A673 (cell line): ENCODE results near the gene SLC35E3. TPM values are rescaled to one million over a fixed set of nuclear protein-coding genes. Genes with fewer than 3 reads are reported as not detected.

Experiments used
- BruUV-seq: library from RNA; stranded (reverse); fragments of 400-500 nt; replicated peaks from 2 replicates; lab custom pipeline; 2021; lab: Mats Ljungman, UMichigan
- CTCF ChIA-PET: fragments of 300-600 bp; sonication (Branson Sonifier 250); formaldehyde crosslinking; loops from one replicate; lab custom pipeline; 2022; ENCODE audit warnings: antibody characterized with exemption; lab: Charles Lee
- POLR2A ChIA-PET: fragments of 300-600 bp; sonication (Branson Sonifier 250); formaldehyde crosslinking; loops from one replicate; lab custom pipeline; 2022; ENCODE audit warnings: antibody characterized with exemption; ENCODE audit not compliant: low non-redundant PET; lab: Charles Lee
- DNase-seq: peaks from one replicate; pipeline ENCODE4 v3.0.0-alpha.2; 2015; ENCODE audit warnings: low spot score
- H3K27ac ChIP-seq: fragments of 200-600 bp; sonication (generic); 2 replicates; pipeline ENCODE4 v1.5.1; 2016; ENCODE audit warnings: mixed run types, low read depth, mild to moderate bottlenecking, mixed read lengths, antibody characterized with exemption, low read length; ENCODE audit not compliant: poor library complexity, severe bottlenecking
- H3K27me3 ChIP-seq: fragments of 200-600 bp; sonication (generic); replicated peaks from 2 replicates; pipeline ENCODE4 v1.6.1; 2017; ENCODE audit warnings: mixed run types, low read depth, mild to moderate bottlenecking, mixed read lengths, antibody characterized with exemption, low read length; ENCODE audit not compliant: insufficient read depth, poor library complexity
- H3K36me3 ChIP-seq: fragments of 200-600 bp; sonication (generic); 2 replicates; pipeline ENCODE4 v1.6.1; 2016; ENCODE audit warnings: mixed run types, mild to moderate bottlenecking, mixed read lengths, antibody characterized with exemption, low read length; ENCODE audit not compliant: insufficient read depth, poor library complexity, severe bottlenecking
- H3K4me1 ChIP-seq: fragments of 200-600 bp; sonication (generic); 2 replicates; pipeline ENCODE4 v1.6.1; 2017; ENCODE audit warnings: mixed run types, mild to moderate bottlenecking, mixed read lengths, antibody characterized with exemption, low read length; ENCODE audit not compliant: insufficient read depth, poor library complexity, severe bottlenecking
- H3K4me3 ChIP-seq: fragments of 200-600 bp; sonication (generic); 2 replicates; pipeline ENCODE4 v1.5.1; 2016; ENCODE audit warnings: low read depth, mixed run types, mild to moderate bottlenecking, mixed read lengths, low read length; ENCODE audit not compliant: poor library complexity, severe bottlenecking
- H3K9me3 ChIP-seq: fragments of 200-600 bp; sonication (generic); 2 replicates; pipeline ENCODE4 v1.6.1; 2016; ENCODE audit warnings: mixed run types, low read depth, mild to moderate bottlenecking, mixed read lengths, antibody characterized with exemption, low read length; ENCODE audit not compliant: poor library complexity, severe bottlenecking
- EZH2 ChIP-seq: fragments of 200-600 bp; sonication (generic); IDR thresholded peaks from 2 replicates; pipeline ENCODE4 v1.6.1; 2017; ENCODE audit warnings: borderline replicate concordance, low read depth, mild to moderate bottlenecking, mixed read lengths, antibody characterized with exemption, low read length; ENCODE audit not compliant: poor library complexity, severe bottlenecking
- intact Hi-C: fragments of 100-400 bp; cut with micrococcal nuclease; formaldehyde crosslinking; loops from one replicate; pipeline ENCODE4 v1.10.0; 2022; ENCODE audit not compliant: unreplicated experiment
- total RNA-seq: library from RNA; stranded (reverse); gene quantifications from 2 replicates; pipeline ENCODE4 v1.2.3, GENCODE V29; 2021
- TF ChIP-seq, protein P1 (sequence below): fragments of 300-800, 200-600 bp; sonication (generic); conservative IDR thresholded peaks from 2 replicates; pipeline ENCODE4 v1.5.1; 2017; ENCODE audit warnings: low read depth, mild to moderate bottlenecking, antibody characterized with exemption, low read length, moderate library complexity, mixed read lengths

Gene SLC35E3
- total RNA-seq, 1 experiment from 2014 or later = 10.1 TPM

DNA sequence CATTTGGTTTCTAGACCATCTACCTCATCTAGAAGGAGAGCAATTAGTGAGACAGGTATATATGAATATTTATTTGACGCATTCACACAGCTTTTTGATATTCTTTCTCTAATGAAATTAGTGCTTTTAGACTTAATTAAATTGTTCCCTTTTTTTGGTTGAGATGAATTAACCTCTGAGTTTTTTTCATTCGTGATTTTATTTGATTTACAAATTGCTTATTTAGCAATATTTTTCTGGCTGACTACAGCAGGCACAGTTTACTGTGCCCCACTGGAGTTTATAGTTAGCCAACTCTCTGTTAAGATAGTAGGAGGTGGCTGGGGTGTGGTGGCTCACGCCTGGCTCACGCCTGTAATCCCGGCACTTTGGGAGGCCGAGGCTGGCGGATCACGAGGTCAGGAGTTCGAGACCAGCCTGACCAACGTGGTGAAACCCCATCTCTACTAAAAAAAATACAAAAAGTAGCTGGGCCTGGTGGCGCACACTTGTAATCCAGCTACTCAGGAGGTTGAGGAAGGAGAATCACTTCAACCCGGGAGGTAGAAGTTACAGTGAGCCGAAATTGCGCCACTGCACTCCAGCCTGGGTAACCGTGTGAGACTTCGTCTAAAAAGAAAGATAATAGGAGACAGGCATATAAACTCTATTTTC is 78.7 kb downstream of the SLC35E3 start:
- Histone ChIP-seq H3K36me3 (peaks cover 91% of the 10 kb centered on the region), H3K4me3 (no peak overlapping the region), H3K27me3 (no peaks in the 10 kb centered on the region), H3K9me3 (no peaks in the 10 kb centered on the region), H3K27ac (no peak overlapping the region), H3K4me1 (no peaks in the 10 kb centered on the region)
- ChIA-PET CTCF (no interaction called here), POLR2A (no interaction called here)
- no peak for DNase-seq
- BruUV-seq = no TSS peak
- intact Hi-C loops = no loop called here
- TF ChIP-seq, protein P1, sequence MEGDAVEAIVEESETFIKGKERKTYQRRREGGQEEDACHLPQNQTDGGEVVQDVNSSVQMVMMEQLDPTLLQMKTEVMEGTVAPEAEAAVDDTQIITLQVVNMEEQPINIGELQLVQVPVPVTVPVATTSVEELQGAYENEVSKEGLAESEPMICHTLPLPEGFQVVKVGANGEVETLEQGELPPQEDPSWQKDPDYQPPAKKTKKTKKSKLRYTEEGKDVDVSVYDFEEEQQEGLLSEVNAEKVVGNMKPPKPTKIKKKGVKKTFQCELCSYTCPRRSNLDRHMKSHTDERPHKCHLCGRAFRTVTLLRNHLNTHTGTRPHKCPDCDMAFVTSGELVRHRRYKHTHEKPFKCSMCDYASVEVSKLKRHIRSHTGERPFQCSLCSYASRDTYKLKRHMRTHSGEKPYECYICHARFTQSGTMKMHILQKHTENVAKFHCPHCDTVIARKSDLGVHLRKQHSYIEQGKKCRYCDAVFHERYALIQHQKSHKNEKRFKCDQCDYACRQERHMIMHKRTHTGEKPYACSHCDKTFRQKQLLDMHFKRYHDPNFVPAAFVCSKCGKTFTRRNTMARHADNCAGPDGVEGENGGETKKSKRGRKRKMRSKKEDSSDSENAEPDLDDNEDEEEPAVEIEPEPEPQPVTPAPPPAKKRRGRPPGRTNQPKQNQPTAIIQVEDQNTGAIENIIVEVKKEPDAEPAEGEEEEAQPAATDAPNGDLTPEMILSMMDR = no peak
- no peak for TF ChIP-seq EZH2

DNA sequence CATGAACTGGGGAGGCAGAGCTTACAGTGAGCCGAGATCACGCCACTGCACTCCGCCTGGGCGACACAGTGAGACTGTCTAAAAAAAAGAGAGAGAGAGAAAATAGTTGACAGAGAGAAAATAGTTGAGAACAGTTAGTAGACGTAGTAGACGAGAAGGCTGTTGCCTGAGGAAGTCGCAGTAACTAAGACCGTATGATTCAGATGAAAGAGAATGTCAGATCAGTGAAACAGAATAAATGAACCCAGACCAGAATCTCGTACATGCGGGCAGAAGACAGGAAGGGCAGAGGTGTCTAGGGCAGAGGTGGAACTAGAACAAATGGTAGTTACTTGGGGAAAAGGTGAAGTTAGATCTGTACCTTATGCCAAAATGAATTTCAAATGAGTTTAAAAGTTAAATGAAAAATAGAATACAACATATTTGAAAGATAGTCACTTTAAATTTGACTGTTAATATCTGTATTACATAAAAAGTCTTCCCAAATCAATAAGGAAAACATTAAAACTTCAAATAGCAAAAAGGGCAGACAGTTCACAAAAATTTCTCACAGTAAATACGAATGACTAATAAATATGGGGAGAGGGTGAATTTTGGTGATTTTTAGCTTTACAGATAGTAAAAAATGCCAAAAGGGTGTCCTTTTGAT is 79.7 kb downstream of the SLC35E3 start:
- intact Hi-C loops = no loop called here
- no peak for DNase-seq
- peaks cover 88% of the 10 kb centered on the region for H3K36me3 ChIP-seq
- no peak for TF ChIP-seq EZH2
- TF ChIP-seq, protein P1 = no peak
- POLR2A ChIA-PET = no interaction called here
- H3K27me3 ChIP-seq = no peaks in the 10 kb centered on the region
- no peak overlapping the region for H3K27ac ChIP-seq
- H3K4me1 ChIP-seq = no peaks in the 10 kb centered on the region
- H3K4me3 ChIP-seq = no peak overlapping the region
- CTCF ChIA-PET = interaction anchor here (0.5 kb wide), 1 partner anchor 472 kb away, joined by 4 read pairs; no protein-coding TSS in a partner anchor
- no TSS peak for BruUV-seq
- no peaks in the 10 kb centered on the region for H3K9me3 ChIP-seq

DNA sequence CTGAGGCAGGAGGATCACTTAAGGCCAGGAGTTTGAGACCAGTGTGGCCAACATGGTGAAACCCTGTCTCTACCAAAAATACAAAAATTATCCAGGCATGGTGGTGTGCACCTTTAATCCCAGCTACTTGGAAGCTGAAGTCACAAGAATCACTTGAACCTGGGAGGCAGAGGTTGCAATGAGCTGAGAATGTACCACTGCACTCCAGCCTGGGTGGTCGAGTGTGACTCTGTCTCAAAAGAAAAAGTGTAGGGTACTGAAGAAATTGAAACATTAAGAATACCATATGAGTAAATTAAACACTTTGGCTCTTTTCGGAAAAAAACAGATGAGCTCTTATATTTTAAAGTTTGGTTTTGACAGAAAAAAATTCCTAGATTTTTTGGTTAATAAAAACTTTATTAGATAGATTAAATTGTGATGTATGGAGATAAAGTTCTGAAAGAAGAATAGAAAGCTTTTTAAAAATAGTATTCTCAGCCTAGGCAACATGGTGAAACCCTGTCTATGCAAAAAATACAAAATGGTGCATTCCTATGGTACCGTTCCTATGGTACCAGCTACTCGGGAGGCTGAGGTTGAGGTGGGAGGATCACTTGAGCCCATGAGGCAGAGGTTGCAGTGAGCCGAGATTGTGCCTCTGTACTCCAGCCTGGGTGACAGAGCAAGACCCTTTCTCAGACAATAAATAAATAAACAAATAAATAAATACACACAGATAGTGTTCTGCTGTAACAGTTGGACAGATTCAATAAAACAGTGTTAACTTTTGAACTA is 82.1 kb downstream of the SLC35E3 start:
- H3K4me3 ChIP-seq = no peak overlapping the region
- CTCF ChIA-PET = no interaction called here
- DNase-seq = no peak
- intact Hi-C loops = no loop called here
- no peaks in the 10 kb centered on the region for H3K27me3 ChIP-seq
- POLR2A ChIA-PET = no interaction called here
- TF ChIP-seq, protein P1 = no peak
- TF ChIP-seq EZH2 = no peak
- H3K4me1 ChIP-seq = peaks cover 3% of the 10 kb centered on the region
- H3K36me3 ChIP-seq = peaks cover 79% of the 10 kb centered on the region
- BruUV-seq = no TSS peak
- no peaks in the 10 kb centered on the region for H3K9me3 ChIP-seq
- no peak overlapping the region for H3K27ac ChIP-seq
